SJCRH30 (cell line): ENCODE data around the gene PROCR. TPM values are rescaled to one million over a fixed set of nuclear protein-coding genes. Genes with fewer than 3 reads are reported as not detected.
"Not testable (repeated sequence)": the region's sequence is repeated elsewhere in the genome, so short reads cannot be mapped to it uniquely, and the experiment has no call there.

ENCODE experiments used
- DNase-seq, 2 experiments: peaks; one replicate each; pipeline ENCODE4 v3.0.0-alpha.2; 2015 to 2020
- H3K27ac ChIP-seq: fragments of 250-450 bp; sonication (Bioruptor Pico); 2 replicates; pipeline ENCODE4 v1.5.1; 2020; ENCODE audit warnings: mild to moderate bottlenecking, moderate library complexity
- H3K27me3 ChIP-seq: fragments of 250-450 bp; sonication (Bioruptor Pico); 2 replicates; pipeline ENCODE4 v1.5.1; 2020; ENCODE audit warnings: mild to moderate bottlenecking, moderate library complexity
- H3K36me3 ChIP-seq: fragments of 250-450 bp; sonication (Bioruptor Pico); 2 replicates; pipeline ENCODE4 v1.5.1; 2020; ENCODE audit warnings: mild to moderate bottlenecking, moderate library complexity
- H3K4me1 ChIP-seq: fragments of 250-450 bp; sonication (Bioruptor Pico); 2 replicates; pipeline ENCODE4 v1.5.1; 2020; ENCODE audit warnings: mild to moderate bottlenecking, moderate library complexity
- H3K4me3 ChIP-seq: fragments of 250-450 bp; sonication (Bioruptor Pico); 2 replicates; pipeline ENCODE4 v1.5.1; 2020; ENCODE audit warnings: mild to moderate bottlenecking, moderate library complexity
- H3K9me3 ChIP-seq: fragments of 250-450 bp; sonication (Bioruptor Pico); replicated peaks from 2 replicates; pipeline ENCODE4 v1.5.1; 2020; ENCODE audit warnings: mild to moderate bottlenecking, moderate library complexity
- total RNA-seq: library from RNA; depleted of rRNA; stranded (reverse); fragments of >200 nt; shearing (Covaris generic); gene quantifications from 2 replicates; pipeline ENCODE4 v1.2.3, GENCODE V29; 2014

Gene PROCR
- total RNA-seq, 1 experiment from 2014 or later: 9.0 TPM

DNA sequence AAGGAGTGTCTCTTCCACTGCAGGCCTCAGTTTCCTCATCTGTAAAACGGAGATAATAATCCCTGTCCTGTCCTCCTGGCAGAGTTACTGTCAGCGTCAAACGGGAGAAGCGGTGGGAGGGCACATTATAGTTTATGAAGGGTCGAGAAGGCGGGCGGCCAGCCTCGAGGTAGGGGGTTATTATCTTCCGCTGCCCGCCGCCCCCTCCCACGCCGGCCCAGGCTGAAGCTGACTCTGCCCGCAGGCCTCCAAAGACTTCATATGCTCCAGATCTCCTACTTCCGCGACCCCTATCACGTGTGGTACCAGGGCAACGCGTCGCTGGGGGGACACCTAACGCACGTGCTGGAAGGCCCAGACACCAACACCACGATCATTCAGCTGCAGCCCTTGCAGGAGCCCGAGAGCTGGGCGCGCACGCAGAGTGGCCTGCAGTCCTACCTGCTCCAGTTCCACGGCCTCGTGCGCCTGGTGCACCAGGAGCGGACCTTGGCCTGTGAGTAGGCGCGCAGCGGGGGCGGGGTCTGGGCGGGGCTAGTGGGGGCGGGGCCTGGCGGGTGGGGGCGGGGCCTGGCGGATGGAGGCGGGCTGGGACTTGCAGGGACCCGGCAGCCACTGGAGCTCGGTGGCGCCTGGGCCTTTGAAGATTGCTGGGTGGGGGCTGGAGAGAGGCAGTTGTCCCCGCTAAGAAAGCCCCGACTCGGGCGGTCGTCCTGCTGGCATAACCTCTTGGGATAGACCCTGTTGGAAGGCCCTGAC, 2.8 kb downstream of the PROCR start:
- Histone ChIP-seq H3K4me3 (no peak overlapping the region), H3K36me3 (no peaks in the 10 kb centered on the region), H3K4me1 (no peaks in the 10 kb centered on the region), H3K27me3 (no peaks in the 10 kb centered on the region), H3K27ac (no peak overlapping the region), H3K9me3 (no peaks in the 10 kb centered on the region)
- DNase-seq: no peak

DNA sequence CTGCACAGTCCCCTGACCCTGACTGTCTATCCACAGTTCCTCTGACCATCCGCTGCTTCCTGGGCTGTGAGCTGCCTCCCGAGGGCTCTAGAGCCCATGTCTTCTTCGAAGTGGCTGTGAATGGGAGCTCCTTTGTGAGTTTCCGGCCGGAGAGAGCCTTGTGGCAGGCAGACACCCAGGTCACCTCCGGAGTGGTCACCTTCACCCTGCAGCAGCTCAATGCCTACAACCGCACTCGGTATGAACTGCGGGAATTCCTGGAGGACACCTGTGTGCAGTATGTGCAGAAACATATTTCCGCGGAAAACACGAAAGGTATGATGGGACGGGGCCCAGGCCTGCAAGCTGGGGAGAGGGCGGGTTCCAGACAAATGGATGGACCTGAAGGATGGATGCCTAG, 4.3 kb downstream of the PROCR start:
- Histone ChIP-seq H3K36me3 (no peaks in the 10 kb centered on the region), H3K4me1 (no peaks in the 10 kb centered on the region), H3K4me3 (no peak overlapping the region), H3K27ac (no peak overlapping the region), H3K27me3 (no peaks in the 10 kb centered on the region), H3K9me3 (no peaks in the 10 kb centered on the region)
- DNase-seq: no peak

DNA sequence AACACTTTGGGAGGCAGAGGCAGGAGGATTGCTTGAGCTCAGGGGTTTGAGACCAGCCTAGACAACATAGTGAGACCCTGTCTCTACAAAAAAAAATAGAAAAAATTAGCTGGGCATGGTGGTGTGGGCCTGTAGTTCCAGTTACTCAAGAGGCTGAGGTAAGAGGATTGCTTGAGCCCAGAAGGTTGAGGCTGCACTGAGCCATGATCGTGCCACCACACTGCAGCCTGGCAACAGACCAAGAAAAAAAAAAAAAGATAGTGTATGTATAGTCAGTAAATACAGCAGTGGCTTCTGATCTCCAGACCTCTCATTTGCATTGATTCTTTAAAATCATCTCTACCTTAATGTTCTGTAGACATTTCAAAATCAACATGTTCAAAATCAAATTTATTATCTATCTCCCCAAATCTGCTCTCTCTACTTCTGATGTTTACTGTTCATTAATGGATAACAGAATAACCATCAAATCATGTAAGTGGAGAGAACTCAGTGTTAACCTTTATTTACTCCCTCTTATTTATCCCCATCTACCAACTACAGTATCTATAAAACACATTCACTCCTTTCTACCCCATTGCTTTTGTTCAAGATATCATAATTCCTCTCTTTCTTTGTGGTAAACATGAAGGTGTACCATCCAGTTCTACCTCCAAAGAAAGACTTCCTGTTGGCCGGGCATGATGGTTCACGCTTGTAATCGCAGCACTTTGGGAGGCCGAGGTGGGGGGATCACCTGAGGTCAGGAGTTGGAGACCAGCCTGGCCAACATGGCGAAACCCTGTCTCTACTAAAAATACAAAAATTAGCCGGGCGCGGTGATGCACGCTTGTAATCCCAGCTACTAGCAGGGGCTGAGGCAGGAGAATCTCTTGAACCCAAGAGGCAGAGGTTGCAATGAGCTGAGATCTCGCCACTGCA, 7.7 kb downstream of the PROCR start:
- no peak overlapping the region for H3K27ac ChIP-seq
- no peak for DNase-seq
- H3K36me3 ChIP-seq: no peaks in the 10 kb centered on the region

DNA sequence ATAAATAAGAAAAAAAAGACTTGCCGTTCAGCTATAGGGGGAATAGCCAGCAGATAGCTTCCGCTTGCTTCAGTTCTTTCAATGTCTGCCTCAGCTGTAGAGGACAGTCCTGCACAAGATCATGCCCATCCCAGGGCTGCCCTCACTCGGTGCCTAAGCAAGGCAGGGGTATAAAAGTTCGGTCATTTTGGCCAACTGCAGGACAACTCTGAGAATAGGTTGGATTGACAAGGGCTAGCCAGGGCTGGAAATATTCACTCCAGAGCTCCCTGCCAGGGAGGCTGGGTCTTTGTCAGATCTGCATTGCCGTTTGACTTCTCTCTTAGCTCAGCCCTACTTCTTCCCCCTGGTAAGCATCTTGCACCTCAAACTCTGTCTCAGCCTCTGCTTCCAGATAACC, 8.4 kb downstream of the PROCR start:
- no peak for DNase-seq
- Histone ChIP-seq H3K9me3 (no peaks in the 10 kb centered on the region), H3K36me3 (no peaks in the 10 kb centered on the region), H3K4me1 (no peaks in the 10 kb centered on the region), H3K27ac (no peak overlapping the region), H3K27me3 (no peaks in the 10 kb centered on the region), H3K4me3 (no peak overlapping the region)

More for the DNA sequence above, 7.7 kb downstream of the PROCR start:
- no peaks in the 10 kb centered on the region for H3K4me1 ChIP-seq
- H3K9me3 ChIP-seq: no peaks in the 10 kb centered on the region
- H3K27me3 ChIP-seq: no peaks in the 10 kb centered on the region
- no peak overlapping the region for H3K4me3 ChIP-seq

DNA sequence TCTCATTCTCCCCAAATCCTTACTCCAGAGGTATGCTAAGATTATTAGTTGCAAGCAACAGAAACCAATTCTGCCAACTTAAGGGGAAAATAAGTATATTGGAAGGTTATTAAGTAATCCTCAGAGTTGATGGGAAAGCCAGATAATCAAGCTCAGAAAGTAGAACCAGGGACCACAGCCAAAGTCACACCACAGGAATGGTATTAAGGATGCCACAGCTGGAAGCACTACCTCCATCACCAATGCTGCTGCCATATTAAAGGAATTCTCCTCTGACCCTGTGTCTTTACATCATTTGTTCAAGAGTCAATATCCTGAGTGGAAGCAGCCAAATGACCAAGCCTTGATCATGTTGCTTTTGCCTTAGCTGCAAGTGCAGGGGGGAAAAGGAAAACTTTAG, 9.9 kb downstream of the PROCR start:
- Histone ChIP-seq H3K4me3 (no peak overlapping the region), H3K27ac (no peak overlapping the region), H3K36me3 (no peaks in the 10 kb centered on the region), H3K4me1 (no peaks in the 10 kb centered on the region), H3K9me3 (no peaks in the 10 kb centered on the region), H3K27me3 (no peaks in the 10 kb centered on the region)
- DNase-seq: no peak

DNA sequence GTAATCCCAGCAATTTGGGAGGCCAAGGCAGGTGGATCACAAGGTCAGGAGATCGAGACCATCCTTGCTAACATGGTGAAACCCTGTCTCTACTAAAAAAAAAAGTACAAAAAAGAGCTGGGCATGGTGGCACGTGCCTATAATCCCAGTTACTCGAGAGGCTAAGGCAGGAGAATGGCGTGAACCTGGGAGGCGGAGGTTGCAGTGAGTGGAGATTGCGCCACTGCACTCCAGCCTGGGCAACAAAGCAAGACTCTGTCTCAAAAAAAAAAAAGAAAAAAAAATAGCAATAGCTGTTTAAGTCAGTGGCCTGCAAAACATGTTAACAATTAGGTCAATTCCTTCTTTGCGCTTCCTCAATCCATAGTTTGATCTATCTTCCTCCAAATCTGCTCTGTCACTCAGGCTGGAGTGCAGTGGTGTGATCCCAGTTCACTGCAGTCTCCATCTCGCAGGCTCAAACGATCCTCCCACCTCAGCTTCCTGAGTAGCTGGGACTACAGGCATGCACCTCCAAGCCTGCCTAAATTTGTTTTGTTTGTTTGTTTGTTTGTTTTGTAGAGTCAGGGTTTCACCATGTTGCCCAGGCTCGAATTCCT, 14.9 kb downstream of the PROCR start:
- not testable (repeated sequence) for H3K27ac ChIP-seq, DNase-seq, H3K36me3 ChIP-seq, H3K27me3 ChIP-seq, H3K9me3 ChIP-seq, H3K4me3 ChIP-seq, H3K4me1 ChIP-seq

DNA sequence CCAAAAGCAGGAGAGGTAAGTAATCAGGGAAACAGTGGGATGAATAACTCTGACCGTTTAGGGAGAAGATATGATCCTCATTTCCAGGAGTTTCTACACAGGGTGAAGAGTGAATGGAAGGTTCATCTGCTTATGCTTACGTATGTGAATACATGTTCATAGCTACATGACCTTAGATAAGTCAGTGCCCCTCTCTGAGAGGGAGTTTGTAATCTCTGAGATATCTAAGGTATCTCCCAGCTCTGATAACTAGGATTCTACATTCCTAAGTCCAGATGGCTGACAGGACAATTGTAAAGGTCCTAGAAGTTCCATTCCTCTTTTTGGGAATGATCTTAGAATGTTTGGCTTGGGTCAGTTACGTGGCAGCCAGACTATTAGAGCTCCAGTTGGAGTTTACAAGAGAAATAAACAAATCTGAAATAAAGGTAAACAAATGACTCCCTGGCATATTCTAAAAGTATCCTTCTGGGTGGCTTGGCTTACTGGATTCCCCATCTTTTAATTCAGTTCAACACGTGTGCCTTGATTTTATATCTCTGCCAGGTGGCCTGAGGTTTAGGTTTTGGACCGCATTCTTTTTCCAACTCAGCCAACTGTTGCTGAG, 15.8 kb downstream of the PROCR start:
- Histone ChIP-seq H3K36me3 (no peaks in the 10 kb centered on the region), H3K27me3 (no peaks in the 10 kb centered on the region), H3K27ac (no peak overlapping the region), H3K4me3 (no peak overlapping the region), H3K4me1 (no peaks in the 10 kb centered on the region), H3K9me3 (0 out of 2 replicates have a peak, but pooled peaks cover 3% of the 10 kb centered on the region)
- DNase-seq: no peak

DNA sequence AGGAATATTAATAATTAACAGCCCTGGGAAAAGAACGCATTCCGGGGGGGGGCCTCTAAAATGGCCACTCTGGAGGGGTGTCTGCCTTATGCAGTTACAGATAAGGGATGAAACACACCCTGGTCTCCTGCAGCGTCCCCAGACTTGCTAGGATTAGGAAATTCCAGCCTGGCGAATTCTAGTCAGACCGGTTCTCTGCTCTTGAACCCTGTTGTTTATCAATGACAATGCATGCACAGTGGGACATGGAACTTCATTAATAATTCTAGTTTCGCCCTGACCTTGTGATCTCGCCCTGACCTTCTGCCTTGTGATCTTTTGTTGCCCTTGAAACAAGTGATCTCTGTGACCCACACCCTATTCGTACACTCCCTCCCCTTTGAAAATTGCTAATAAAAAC, 17.4 kb downstream of the PROCR start:
- DNase-seq, H3K9me3 ChIP-seq, H3K27ac ChIP-seq, H3K36me3 ChIP-seq, H3K4me1 ChIP-seq, H3K4me3 ChIP-seq, H3K27me3 ChIP-seq: not testable (repeated sequence)

DNA sequence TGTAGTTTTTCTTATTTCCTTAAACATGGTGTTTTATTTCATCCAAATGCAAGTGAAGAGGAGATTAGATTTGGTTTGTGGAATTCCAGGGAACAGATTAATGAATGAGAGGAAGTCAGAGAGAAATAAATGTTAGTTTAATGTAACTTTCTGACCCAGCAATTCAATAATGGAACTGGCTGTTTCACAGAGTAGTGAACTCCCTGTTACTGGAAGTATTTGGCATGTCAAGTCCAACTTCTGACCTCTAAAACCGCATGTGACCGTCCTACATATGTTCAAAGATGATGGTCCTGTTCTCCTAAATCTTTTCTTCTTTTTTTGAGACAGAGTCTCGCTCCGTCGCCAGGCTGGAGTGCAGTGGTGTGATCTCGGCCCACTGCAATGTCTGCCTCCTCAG, 18.7 kb downstream of the PROCR start:
- no peaks in the 10 kb centered on the region for H3K36me3 ChIP-seq
- H3K27me3 ChIP-seq: no peaks in the 10 kb centered on the region
- peaks cover 3% of the 10 kb centered on the region; the same call in 1 of the 2 replicates for H3K9me3 ChIP-seq
- H3K4me1 ChIP-seq: no peaks in the 10 kb centered on the region
- no peak overlapping the region for H3K4me3 ChIP-seq
- no peak overlapping the region for H3K27ac ChIP-seq
- DNase-seq: no peak

DNA sequence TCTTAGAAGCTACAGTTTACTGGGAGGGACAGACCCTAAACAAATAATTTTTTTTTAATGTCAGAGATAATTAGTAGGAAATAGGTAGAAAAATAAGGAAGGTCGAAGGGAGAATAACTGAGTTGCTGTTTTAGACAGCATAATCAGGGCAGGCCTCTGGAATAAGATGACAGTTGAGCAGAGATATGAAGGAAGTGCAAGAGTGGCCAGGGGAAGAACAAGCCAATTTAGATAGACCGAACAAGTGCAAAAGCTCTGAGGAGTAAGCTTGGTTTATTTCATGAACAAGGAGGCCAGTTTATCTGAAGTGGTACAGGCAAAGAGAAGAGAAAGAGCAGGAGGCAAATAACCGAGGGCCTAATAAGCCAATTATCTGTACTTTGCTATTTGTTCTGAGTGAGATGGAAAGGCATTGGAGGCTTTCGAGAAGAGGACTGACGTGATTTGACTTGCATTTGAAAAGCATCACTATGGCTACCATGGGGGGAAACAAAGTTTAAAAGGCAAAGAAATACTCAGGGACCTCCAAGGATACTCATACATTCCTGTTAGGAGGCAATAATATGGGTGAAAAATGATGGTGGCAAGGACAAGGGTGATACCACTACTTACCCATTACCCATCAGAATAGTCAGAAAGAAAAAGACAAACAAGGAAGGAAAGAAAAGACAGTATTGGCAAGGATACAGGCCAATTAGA, 19.7 kb downstream of the PROCR start:
- no peak for DNase-seq
- Histone ChIP-seq H3K4me1 (no peaks in the 10 kb centered on the region), H3K27ac (no peak overlapping the region)

DNA sequence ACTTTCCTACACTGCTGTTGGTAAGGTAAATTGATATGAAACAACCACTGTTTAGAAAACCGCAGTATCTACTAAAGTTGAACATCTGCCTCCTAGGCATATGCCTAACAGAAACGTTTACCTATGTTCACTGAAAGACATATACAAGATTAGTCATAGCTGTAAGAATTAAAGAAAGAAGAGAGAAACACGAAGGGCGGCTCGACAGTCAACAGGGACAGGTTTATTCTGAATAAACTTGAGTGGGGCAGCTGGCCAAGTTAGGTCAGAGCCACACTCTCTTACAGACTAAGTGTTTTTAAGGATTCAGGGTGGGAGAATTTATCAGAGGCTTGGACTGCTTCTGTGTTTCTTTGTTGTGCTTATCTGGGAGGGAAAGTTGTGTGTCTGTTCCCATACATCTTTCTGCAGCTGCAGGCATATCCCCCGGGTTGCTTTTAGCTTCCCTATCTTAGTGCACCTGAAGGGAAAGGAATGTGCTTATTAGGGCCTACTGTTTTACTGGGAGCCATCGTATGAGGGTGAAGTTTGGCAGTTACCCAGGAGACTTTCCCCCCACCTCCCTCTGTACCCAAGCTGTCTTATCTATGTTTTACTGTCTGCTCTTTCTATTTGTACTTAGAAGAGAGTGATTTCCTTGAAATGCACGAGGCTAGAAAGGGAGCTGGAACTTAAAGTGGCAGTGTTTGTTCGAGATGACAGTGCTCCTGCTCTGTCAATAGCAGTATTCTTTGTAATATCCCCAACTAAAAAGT, 20.4 kb downstream of the PROCR start:
- DNase-seq: no peak
- H3K27ac ChIP-seq: no peak overlapping the region
- H3K4me1 ChIP-seq: no peaks in the 10 kb centered on the region
- peaks cover 8% of the 10 kb centered on the region; the same call in 1 of the 2 replicates for H3K9me3 ChIP-seq
- H3K27me3 ChIP-seq: no peaks in the 10 kb centered on the region
- no peaks in the 10 kb centered on the region for H3K36me3 ChIP-seq
- H3K4me3 ChIP-seq: no peak overlapping the region

More for the DNA sequence above, 19.7 kb downstream of the PROCR start:
- Histone ChIP-seq H3K36me3 (no peaks in the 10 kb centered on the region), H3K4me3 (no peak overlapping the region), H3K27me3 (no peaks in the 10 kb centered on the region), H3K9me3 (peaks cover 5% of the 10 kb centered on the region; the same call in 1 of the 2 replicates)

DNA sequence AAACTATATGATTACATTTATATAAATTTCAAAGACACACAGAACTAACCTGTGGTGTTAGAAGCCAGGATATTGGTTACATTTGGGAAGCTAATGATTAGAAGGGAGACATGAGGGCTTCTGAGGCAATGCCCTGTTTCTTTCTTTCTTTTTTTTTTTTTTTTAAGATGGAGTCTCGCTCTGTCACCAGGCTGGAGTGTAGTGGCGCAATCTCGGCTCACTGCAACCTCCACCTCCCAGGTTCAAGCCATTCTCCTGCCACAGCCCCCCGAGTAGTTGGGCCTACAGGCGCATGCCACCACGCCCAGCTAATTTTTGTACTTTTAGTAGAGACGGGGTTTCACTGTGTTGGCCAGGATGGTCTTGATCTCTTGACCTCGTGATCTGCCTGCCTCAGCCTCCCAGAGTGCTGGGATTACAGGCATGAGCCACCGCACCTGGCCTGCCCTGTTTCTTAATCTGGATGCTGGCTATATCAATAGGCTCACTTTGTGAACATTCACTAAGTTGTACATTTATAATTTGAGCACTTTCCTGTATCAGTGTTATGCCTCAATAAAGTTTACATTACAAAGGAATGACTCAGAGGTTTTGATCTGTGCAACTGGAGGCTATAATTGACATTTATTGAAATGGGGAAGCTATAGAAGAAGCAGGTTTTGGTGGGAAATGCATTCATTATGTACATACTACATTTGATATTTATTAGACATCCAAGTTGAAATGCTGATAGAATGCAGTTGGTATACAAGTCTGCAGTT, 21.3 kb downstream of the PROCR start:
- not testable (repeated sequence) for DNase-seq, H3K9me3 ChIP-seq, H3K36me3 ChIP-seq, H3K4me3 ChIP-seq, H3K27ac ChIP-seq, H3K27me3 ChIP-seq, H3K4me1 ChIP-seq

DNA sequence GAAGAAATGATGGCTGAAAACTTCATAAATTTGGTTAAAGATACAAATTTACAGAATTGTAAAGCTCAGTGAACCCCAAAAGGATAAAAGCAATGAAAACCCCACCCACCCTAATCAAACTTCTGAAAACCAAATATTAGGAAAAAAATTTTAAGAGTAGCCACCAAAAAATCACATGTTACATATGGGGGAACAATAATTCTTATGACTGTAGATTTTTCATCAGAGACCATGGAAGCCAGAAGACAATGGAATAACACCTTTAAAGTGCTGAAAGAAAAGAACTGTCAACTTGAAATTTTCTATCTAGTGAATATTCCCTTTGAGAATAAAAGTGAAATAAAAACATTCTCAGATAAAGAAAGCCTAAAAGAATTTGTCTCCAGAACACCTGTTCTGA, 24.4 kb downstream of the PROCR start:
- Histone ChIP-seq H3K27me3 (no peaks in the 10 kb centered on the region), H3K9me3 (peaks cover 10% of the 10 kb centered on the region), H3K36me3 (no peaks in the 10 kb centered on the region), H3K27ac (no peak overlapping the region), H3K4me1 (no peaks in the 10 kb centered on the region), H3K4me3 (no peak overlapping the region)
- no peak for DNase-seq
